ENCODE data around the gene RCC1. TPM values are rescaled to one million over a fixed set of nuclear protein-coding genes. Genes with fewer than 3 reads are reported as not detected.
"Not testable (repeated sequence)": the region's sequence is repeated elsewhere in the genome, so short reads cannot be mapped to it uniquely, and the experiment has no call there.

RCC1 gene
- total and polyA plus RNA-seq, 2 experiments from 2014 or later = 15.7 to 37.3 TPM

- H3K27me3 ChIP-seq = no peaks in the 10 kb centered on the region
- no peak overlapping the region for H3K4me2 ChIP-seq
- no peak overlapping the region for H2AFZ ChIP-seq
- H3K79me2 ChIP-seq = peaks cover 9% of the 10 kb centered on the region
- no peaks in the 10 kb centered on the region for H3K36me3 ChIP-seq (replicated peaks; ENCODE audit: insufficient read depth, low read depth)
- no peaks in the 10 kb centered on the region for H3K9me3 ChIP-seq (ENCODE audit: low read depth)
- no peak for DNase-seq (ENCODE audit: low spot score)
- no peaks in the 10 kb centered on the region for H4K20me1 ChIP-seq (ENCODE audit: insufficient read depth, poor library complexity, severe bottlenecking)
- TF ChIP-seq CTCF (IDR thresholded peaks at IDR 0.05; ENCODE audit: poor library complexity) (no peak), EZH2phosphoT487 (IDR thresholded peaks at IDR 0.05; ENCODE audit: low read depth, severe bottlenecking, unreplicated experiment) (no peak), EZH2 (IDR thresholded peaks at IDR 0.05; ENCODE audit: borderline replicate concordance) (no peak)
- H3K4me3 ChIP-seq = no peak overlapping the region
- no peaks in the 10 kb centered on the region for H3K4me1 ChIP-seq (ENCODE audit: insufficient read depth)
- 88% methylated on average over 7 of the region's 7 CpGs for WGBS (ENCODE audit: low lambda C conversion rate, missing lambda C conversion rate)
- no peak overlapping the region for H3K27ac ChIP-seq
- H3K9me2 ChIP-seq (replicated peaks; ENCODE audit: insufficient read depth) = no peaks in the 10 kb centered on the region
These were observed 47.3 kb upstream of the RCC1 start for GRCh38 chr1:28458237-28459228.

GRCh38 chr1:28466226-28466778, 39.5 kb upstream of the RCC1 start:
- no peak for TF ChIP-seq EZH2phosphoT487 (IDR thresholded peaks at IDR 0.05; ENCODE audit: low read depth, severe bottlenecking, unreplicated experiment)
- TF ChIP-seq EZH2 (IDR thresholded peaks at IDR 0.05; ENCODE audit: borderline replicate concordance) = no peak
- no peak for TF ChIP-seq CTCF (IDR thresholded peaks at IDR 0.05; ENCODE audit: poor library complexity)
- no peak overlapping the region for H2AFZ ChIP-seq
- no peaks in the 10 kb centered on the region for H4K20me1 ChIP-seq (ENCODE audit: insufficient read depth, poor library complexity, severe bottlenecking)
- no peaks in the 10 kb centered on the region for H3K4me1 ChIP-seq (ENCODE audit: insufficient read depth)
- H3K4me2 ChIP-seq = no peak overlapping the region
- no peak overlapping the region for H3K27ac ChIP-seq
- H3K9me3 ChIP-seq (ENCODE audit: low read depth) = no peaks in the 10 kb centered on the region
- no peaks in the 10 kb centered on the region for H3K27me3 ChIP-seq
- H3K4me3 ChIP-seq = no peak overlapping the region
- no peaks in the 10 kb centered on the region for H3K9me2 ChIP-seq (replicated peaks; ENCODE audit: insufficient read depth)
- WGBS (ENCODE audit: low lambda C conversion rate, missing lambda C conversion rate) = 100% methylated on average over 3 of the region's 3 CpGs
- DNase-seq (ENCODE audit: low spot score) = no peak
- H3K36me3 ChIP-seq (replicated peaks; ENCODE audit: insufficient read depth, low read depth) = no peaks in the 10 kb centered on the region
- H3K79me2 ChIP-seq = no peaks in the 10 kb centered on the region

- Histone ChIP-seq H2AFZ (no peak overlapping the region), H3K27ac (no peak overlapping the region), H3K79me2 (no peaks in the 10 kb centered on the region), H4K20me1 (ENCODE audit: insufficient read depth, poor library complexity, severe bottlenecking) (no peaks in the 10 kb centered on the region), H3K27me3 (no peaks in the 10 kb centered on the region), H3K4me1 (ENCODE audit: insufficient read depth) (no peaks in the 10 kb centered on the region), H3K4me3 (no peak overlapping the region), H3K36me3 (replicated peaks; ENCODE audit: insufficient read depth, low read depth) (no peaks in the 10 kb centered on the region), H3K9me2 (replicated peaks; ENCODE audit: insufficient read depth) (no peaks in the 10 kb centered on the region), H3K9me3 (ENCODE audit: low read depth) (no peaks in the 10 kb centered on the region), H3K4me2 (no peak overlapping the region)
- TF ChIP-seq EZH2phosphoT487 (IDR thresholded peaks at IDR 0.05; ENCODE audit: low read depth, severe bottlenecking, unreplicated experiment) = no peak
- no peak for TF ChIP-seq CTCF (IDR thresholded peaks at IDR 0.05; ENCODE audit: poor library complexity)
- TF ChIP-seq EZH2 (IDR thresholded peaks at IDR 0.05; ENCODE audit: borderline replicate concordance) = no peak
- 100% methylated on average over 2 of the region's 2 CpGs for WGBS (ENCODE audit: low lambda C conversion rate, missing lambda C conversion rate)
- no peak for DNase-seq (ENCODE audit: low spot score)
These were observed 35.7 kb upstream of the RCC1 start for GRCh38 chr1:28470146-28470545.

- H3K9me2 ChIP-seq (replicated peaks; ENCODE audit: insufficient read depth); H3K9me3 ChIP-seq (ENCODE audit: low read depth); H3K79me2 ChIP-seq; DNase-seq (ENCODE audit: low spot score); H4K20me1 ChIP-seq (ENCODE audit: insufficient read depth, poor library complexity, severe bottlenecking); H3K27ac ChIP-seq; H3K36me3 ChIP-seq (replicated peaks; ENCODE audit: insufficient read depth, low read depth); H3K27me3 ChIP-seq; H3K4me1 ChIP-seq (ENCODE audit: insufficient read depth); H2AFZ ChIP-seq; H3K4me3 ChIP-seq; H3K4me2 ChIP-seq: not testable (repeated sequence)
- WGBS (ENCODE audit: low lambda C conversion rate, missing lambda C conversion rate) = 89% methylated on average over 13 of the region's 13 CpGs
These were observed 26.3 kb upstream of the RCC1 start for GRCh38 chr1:28479497-28479896.
